Measurements from ENCODE around the gene ABR. TPM values are rescaled to one million over a fixed set of nuclear protein-coding genes. Genes with fewer than 3 reads are reported as not detected.

The ABR gene
- polyA plus RNA-seq, 1 donor from 2014 or later, result 34.5 TPM

DNA sequence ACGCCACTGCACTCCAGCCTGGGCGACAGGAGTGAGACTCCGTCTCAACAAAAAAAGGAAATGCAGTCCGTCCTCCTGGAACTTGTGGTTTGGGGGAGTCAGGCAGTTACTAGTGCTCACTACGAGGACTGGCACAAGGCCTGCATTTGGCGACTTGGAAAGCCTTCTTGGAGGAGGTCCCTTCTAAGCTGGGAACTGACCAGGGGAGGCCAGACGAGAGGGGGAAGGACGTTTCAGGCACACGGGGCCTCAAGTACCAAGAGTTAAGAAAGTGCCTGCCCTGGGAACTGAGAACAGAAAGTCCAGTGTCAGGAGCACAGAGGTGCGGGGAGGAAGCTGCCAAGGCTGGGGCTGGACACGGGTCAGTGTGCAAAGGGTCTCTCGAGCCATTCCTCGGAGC, 89.9 kb downstream of the ABR start:
- Histone ChIP-seq H3K27me3 (ENCODE audit: insufficient read depth, low read depth, low read length) (no peaks in the 10 kb centered on the region), H3K9me3 (ENCODE audit: low read length) (no peaks in the 10 kb centered on the region), H3F3A (ENCODE audit: insufficient read depth, low read length, poor library complexity, severe bottlenecking) (no peaks in the 10 kb centered on the region), H3K27ac (ENCODE audit: low read length) (no peak overlapping the region), H3K9ac (ENCODE audit: low read length) (no peak overlapping the region), H3K4me3 (ENCODE audit: low read length) (no peak overlapping the region), H3K9me2 (ENCODE audit: insufficient read depth, low read length) (no peaks in the 10 kb centered on the region), H3K79me2 (replicated peaks; ENCODE audit: insufficient read depth, low read length) (no peaks in the 10 kb centered on the region), H3K4me2 (ENCODE audit: low read length) (no peak overlapping the region), H2AFZ (ENCODE audit: low read depth, low read length) (no peak overlapping the region), H3K36me3 (ENCODE audit: insufficient read depth, low read length) (peaks cover 7% of the 10 kb centered on the region), H4K20me1 (ENCODE audit: insufficient read depth) (no peaks in the 10 kb centered on the region)
- TF ChIP-seq, protein P1, sequence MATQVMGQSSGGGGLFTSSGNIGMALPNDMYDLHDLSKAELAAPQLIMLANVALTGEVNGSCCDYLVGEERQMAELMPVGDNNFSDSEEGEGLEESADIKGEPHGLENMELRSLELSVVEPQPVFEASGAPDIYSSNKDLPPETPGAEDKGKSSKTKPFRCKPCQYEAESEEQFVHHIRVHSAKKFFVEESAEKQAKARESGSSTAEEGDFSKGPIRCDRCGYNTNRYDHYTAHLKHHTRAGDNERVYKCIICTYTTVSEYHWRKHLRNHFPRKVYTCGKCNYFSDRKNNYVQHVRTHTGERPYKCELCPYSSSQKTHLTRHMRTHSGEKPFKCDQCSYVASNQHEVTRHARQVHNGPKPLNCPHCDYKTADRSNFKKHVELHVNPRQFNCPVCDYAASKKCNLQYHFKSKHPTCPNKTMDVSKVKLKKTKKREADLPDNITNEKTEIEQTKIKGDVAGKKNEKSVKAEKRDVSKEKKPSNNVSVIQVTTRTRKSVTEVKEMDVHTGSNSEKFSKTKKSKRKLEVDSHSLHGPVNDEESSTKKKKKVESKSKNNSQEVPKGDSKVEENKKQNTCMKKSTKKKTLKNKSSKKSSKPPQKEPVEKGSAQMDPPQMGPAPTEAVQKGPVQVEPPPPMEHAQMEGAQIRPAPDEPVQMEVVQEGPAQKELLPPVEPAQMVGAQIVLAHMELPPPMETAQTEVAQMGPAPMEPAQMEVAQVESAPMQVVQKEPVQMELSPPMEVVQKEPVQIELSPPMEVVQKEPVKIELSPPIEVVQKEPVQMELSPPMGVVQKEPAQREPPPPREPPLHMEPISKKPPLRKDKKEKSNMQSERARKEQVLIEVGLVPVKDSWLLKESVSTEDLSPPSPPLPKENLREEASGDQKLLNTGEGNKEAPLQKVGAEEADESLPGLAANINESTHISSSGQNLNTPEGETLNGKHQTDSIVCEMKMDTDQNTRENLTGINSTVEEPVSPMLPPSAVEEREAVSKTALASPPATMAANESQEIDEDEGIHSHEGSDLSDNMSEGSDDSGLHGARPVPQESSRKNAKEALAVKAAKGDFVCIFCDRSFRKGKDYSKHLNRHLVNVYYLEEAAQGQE (IDR thresholded peaks at IDR 0.05; ENCODE audit: borderline replicate concordance), result no peak

DNA sequence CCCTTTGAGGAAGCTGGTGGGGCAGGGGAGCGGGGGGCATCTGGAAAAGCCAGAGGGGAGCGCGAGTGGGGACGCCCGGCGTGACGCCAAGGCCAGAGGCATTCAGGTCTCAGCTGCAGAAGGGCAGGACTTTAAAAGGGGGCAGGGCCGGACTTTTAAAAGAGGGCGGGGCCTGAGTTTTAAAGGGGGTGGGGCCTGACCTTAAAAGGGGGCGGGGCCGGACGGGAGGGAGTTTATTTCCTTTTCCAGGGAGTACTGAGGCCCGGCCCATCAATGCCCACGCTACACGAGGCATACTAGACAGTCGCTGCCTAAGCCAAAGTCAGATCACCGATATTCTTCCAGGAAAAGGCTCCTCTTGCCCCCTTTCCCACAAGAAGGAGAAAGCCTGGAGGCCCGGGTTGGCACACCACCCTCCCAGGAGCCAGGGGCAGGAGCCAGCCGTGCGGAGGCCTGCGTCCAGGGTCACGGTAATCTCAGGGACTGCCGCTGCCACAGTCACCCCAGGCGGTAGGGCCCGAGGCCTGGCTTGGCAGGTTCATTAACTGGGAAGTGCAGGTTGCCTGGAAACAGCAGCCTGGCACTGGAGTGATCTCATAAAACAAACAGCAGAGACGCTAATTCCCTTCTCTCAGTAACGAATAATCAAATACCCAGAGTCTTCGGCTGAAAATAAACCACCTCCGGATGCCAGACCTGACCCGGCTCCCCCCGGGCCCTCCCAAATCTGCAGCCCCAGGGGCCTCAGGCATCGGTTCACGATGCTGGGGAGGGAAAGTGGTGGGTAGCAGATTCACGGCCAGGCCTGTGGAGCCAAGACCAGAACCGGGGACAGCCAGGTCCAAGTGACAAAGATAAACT, 92.2 kb downstream of the ABR start:
- no peak overlapping the region for H3K4me2 ChIP-seq (ENCODE audit: low read length)
- no peak overlapping the region for H3K4me3 ChIP-seq (ENCODE audit: low read length)
- H3K79me2 ChIP-seq (replicated peaks; ENCODE audit: insufficient read depth, low read length), result no peaks in the 10 kb centered on the region
- H3K27me3 ChIP-seq (ENCODE audit: insufficient read depth, low read depth, low read length), result no peaks in the 10 kb centered on the region
- no peaks in the 10 kb centered on the region for H3F3A ChIP-seq (ENCODE audit: insufficient read depth, low read length, poor library complexity, severe bottlenecking)
- H3K9me2 ChIP-seq (ENCODE audit: insufficient read depth, low read length), result no peaks in the 10 kb centered on the region
- peaks cover 7% of the 10 kb centered on the region for H3K36me3 ChIP-seq (ENCODE audit: insufficient read depth, low read length)
- peak overlapping the region; percentile 17 for H3K9ac ChIP-seq (ENCODE audit: low read length)
- H2AFZ ChIP-seq (ENCODE audit: low read depth, low read length), result no peak overlapping the region
- H3K9me3 ChIP-seq (ENCODE audit: low read length), result no peaks in the 10 kb centered on the region
- TF ChIP-seq EZH2 (IDR thresholded peaks at IDR 0.05; ENCODE audit: borderline replicate concordance, insufficient read depth, low read length, poor library complexity, severe bottlenecking) (no peak), POLR2AphosphoS5 (IDR thresholded peaks at IDR 0.05) (no peak), TAF1 (IDR thresholded peaks at IDR 0.05; ENCODE audit: low read depth) (no peak), MXI1 (conservative IDR thresholded peaks at IDR 0.05; ENCODE audit: poor library complexity, severe bottlenecking) (no peak), RAD21 (conservative IDR thresholded peaks at IDR 0.05) (no peak), EP300 (conservative IDR thresholded peaks at IDR 0.05; ENCODE audit: poor library complexity, severe bottlenecking) (no peak), SMC3 (conservative IDR thresholded peaks at IDR 0.05; ENCODE audit: poor library complexity) (no peak)
- TF ChIP-seq, protein P1 (IDR thresholded peaks at IDR 0.05; ENCODE audit: borderline replicate concordance), result no peak
- TF ChIP-seq, protein P2, sequence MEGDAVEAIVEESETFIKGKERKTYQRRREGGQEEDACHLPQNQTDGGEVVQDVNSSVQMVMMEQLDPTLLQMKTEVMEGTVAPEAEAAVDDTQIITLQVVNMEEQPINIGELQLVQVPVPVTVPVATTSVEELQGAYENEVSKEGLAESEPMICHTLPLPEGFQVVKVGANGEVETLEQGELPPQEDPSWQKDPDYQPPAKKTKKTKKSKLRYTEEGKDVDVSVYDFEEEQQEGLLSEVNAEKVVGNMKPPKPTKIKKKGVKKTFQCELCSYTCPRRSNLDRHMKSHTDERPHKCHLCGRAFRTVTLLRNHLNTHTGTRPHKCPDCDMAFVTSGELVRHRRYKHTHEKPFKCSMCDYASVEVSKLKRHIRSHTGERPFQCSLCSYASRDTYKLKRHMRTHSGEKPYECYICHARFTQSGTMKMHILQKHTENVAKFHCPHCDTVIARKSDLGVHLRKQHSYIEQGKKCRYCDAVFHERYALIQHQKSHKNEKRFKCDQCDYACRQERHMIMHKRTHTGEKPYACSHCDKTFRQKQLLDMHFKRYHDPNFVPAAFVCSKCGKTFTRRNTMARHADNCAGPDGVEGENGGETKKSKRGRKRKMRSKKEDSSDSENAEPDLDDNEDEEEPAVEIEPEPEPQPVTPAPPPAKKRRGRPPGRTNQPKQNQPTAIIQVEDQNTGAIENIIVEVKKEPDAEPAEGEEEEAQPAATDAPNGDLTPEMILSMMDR (IDR thresholded peaks at IDR 0.05; ENCODE audit: poor library complexity, severe bottlenecking), result no peak
- H3K27ac ChIP-seq (ENCODE audit: low read length), result peak overlapping the region; percentile 49
- no peaks in the 10 kb centered on the region for H4K20me1 ChIP-seq (ENCODE audit: insufficient read depth)
